Ishikawa (cell line): ENCODE measurements around the gene WBP1L.
A peak's percentile ranks its signal among the peaks of the same experiment; 100 is the strongest.

Experiments
- CEBPB ChIP-seq: IDR thresholded peaks from 2 replicates; pipeline ENCODE4 v1.6.1; 2012
- CREB1 ChIP-seq: IDR thresholded peaks from 2 replicates; pipeline ENCODE4 v1.6.1; 2012; ENCODE audit warnings: low read depth
- EGR1 ChIP-seq: IDR thresholded peaks from 2 replicates; pipeline ENCODE4 v1.6.1; 2012
- EP300 ChIP-seq: IDR thresholded peaks from 2 replicates; pipeline ENCODE4 v1.6.1; 2012; ENCODE audit warnings: borderline replicate concordance
- FOXM1 ChIP-seq: IDR thresholded peaks from 2 replicates; pipeline ENCODE4 v1.6.1; 2012; ENCODE audit warnings: low read depth, borderline replicate concordance
- MAX ChIP-seq: IDR thresholded peaks from 2 replicates; pipeline ENCODE4 v1.6.1; 2012
- NFIC ChIP-seq: IDR thresholded peaks from 2 replicates; pipeline ENCODE4 v1.6.1; 2012
- RAD21 ChIP-seq: IDR thresholded peaks from 2 replicates; pipeline ENCODE4 v1.6.1; 2012; ENCODE audit warnings: low read depth
- REST ChIP-seq: IDR thresholded peaks from 2 replicates; pipeline ENCODE4 v1.6.1; 2012; ENCODE audit warnings: low read depth, mild to moderate bottlenecking
- TAF1 ChIP-seq: IDR thresholded peaks from 2 replicates; pipeline ENCODE4 v1.6.1; 2012; ENCODE audit warnings: low read depth, mild to moderate bottlenecking
- TCF12 ChIP-seq: IDR thresholded peaks from 2 replicates; pipeline ENCODE4 v1.6.1; 2012; ENCODE audit warnings: low read depth
- TEAD4 ChIP-seq: IDR thresholded peaks from 2 replicates; pipeline ENCODE4 v1.6.1; 2012
- USF1 ChIP-seq: IDR thresholded peaks from 2 replicates; pipeline ENCODE4 v1.6.1; 2012
- YY1 ChIP-seq: IDR thresholded peaks from 2 replicates; pipeline ENCODE4 v1.6.1; 2012; ENCODE audit warnings: low read depth
- ZBTB7A ChIP-seq: IDR thresholded peaks from 2 replicates; pipeline ENCODE4 v1.6.1; 2012; ENCODE audit warnings: low read depth

The WBP1L gene

GRCh38 chr10:102714621-102715455 lies 28.9 kb upstream of the WBP1L start, which contains the start of gene SFXN2:
Gene SFXN2, plus strand, starts transcription at chr10:102714636. Its CDS starts 12,001 bp downstream, at chr10:102726637.
- TF ChIP-seq NFIC, result 0 out of 2 replicates have a peak, but pooled peaks have one; percentile 11
- no peak for TF ChIP-seq RAD21
- TF ChIP-seq CREB1, result no peak
- TF ChIP-seq MAX, result peak; percentile 96
- TF ChIP-seq CEBPB, result no peak
- TF ChIP-seq TAF1, result peak; percentile 86
- TF ChIP-seq FOXM1, result no peak
- TF ChIP-seq EGR1, result no peak
- peak; percentile 82 for TF ChIP-seq YY1
- 0 out of 2 replicates have a peak, but pooled peaks have one; percentile 13 for TF ChIP-seq TCF12
- no peak for TF ChIP-seq EP300
- 0 out of 2 replicates have a peak, but pooled peaks have one; percentile 1 for TF ChIP-seq TEAD4
- TF ChIP-seq USF1, result no peak
- no peak for TF ChIP-seq ZBTB7A
- TF ChIP-seq REST, result no peak

- TF ChIP-seq TEAD4, result no peak
- no peak for TF ChIP-seq ZBTB7A
- no peak for TF ChIP-seq YY1
- TF ChIP-seq CEBPB, result no peak
- TF ChIP-seq FOXM1, result no peak
- no peak for TF ChIP-seq RAD21
Observed at GRCh38 chr10:102715880-102716279, 27.9 kb upstream of the WBP1L start.

- TF ChIP-seq TEAD4 (no peak), NFIC (no peak), ZBTB7A (no peak), TAF1 (no peak), CREB1 (no peak), CEBPB (no peak), REST (no peak), EGR1 (no peak), FOXM1 (no peak), USF1 (no peak)
Observed at GRCh38 chr10:102718220-102718619, 25.5 kb upstream of the WBP1L start.

- TF ChIP-seq CREB1 (no peak), FOXM1 (no peak), MAX (no peak), RAD21 (no peak), USF1 (no peak)
Observed at GRCh38 chr10:102720337-102720736, 23.4 kb upstream of the WBP1L start.

GRCh38 chr10:102720775-102721301 lies 22.9 kb upstream of the WBP1L start:
- TF ChIP-seq CREB1 (no peak), FOXM1 (no peak), USF1 (no peak), EGR1 (no peak), REST (no peak), RAD21 (no peak), TCF12 (no peak), TAF1 (no peak), YY1 (no peak), NFIC (no peak), CEBPB (no peak), ZBTB7A (no peak)
